ENCODE data around the gene KCNA5.

DNA sequence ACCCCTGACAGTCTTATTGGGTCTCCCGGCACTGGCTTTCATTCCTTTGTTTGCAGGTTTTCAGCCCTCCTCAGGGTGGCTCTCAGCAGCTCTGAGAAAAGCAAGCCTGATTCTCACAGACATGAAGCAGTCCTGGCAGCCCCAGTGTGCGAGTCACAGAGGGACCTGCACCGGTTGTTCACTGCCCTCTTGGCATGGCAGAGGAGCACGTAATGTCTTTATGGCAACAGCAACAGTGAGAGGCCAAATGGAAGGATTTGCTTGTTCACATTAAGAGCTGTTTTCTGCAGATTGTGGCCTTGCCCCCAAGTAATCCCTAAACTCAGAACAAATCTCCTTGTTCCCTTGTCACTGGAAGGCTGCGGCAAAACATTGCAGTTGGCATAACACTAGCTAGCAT, 3.4 kb downstream of the KCNA5 start:
- TF ChIP-seq, protein P1, sequence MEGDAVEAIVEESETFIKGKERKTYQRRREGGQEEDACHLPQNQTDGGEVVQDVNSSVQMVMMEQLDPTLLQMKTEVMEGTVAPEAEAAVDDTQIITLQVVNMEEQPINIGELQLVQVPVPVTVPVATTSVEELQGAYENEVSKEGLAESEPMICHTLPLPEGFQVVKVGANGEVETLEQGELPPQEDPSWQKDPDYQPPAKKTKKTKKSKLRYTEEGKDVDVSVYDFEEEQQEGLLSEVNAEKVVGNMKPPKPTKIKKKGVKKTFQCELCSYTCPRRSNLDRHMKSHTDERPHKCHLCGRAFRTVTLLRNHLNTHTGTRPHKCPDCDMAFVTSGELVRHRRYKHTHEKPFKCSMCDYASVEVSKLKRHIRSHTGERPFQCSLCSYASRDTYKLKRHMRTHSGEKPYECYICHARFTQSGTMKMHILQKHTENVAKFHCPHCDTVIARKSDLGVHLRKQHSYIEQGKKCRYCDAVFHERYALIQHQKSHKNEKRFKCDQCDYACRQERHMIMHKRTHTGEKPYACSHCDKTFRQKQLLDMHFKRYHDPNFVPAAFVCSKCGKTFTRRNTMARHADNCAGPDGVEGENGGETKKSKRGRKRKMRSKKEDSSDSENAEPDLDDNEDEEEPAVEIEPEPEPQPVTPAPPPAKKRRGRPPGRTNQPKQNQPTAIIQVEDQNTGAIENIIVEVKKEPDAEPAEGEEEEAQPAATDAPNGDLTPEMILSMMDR (IDR thresholded peaks at IDR 0.05) = no peak
- no peak for TF ChIP-seq POLR2A (IDR thresholded peaks at IDR 0.05)

All from heart left ventricle (tissue), 13 donors.